HG02759 (cell line): ENCODE measurements around the gene HTR4.

Experiments used
- ATAC-seq: cut with Tn5 transposase; IDR thresholded peaks from one replicate; pipeline ENCODE4 v1.9.1; 2021; ENCODE audit warnings: mild to moderate bottlenecking, moderate library complexity; ENCODE audit not compliant: unreplicated experiment

HTR4 gene

DNA sequence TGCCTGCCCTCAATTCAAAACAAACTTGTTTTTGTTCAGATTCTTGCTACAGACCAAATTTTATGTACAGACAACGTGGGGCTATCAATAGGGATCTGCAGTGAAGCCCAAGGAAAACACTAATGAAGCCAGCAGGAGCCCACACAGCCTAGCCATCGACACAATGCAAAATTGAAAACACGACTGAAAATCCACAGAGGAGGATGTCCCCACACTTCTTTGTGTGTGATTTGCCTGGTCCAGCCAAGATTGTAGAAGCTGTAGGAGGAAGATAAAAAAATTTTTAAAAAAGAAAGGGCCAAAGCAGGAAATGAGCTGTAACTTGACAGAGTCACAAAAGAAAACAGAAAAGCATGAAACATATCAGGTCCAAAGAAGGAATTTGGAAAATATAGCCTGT is 34.8 kb downstream of the HTR4 start:
- ATAC-seq: no peak

GRCh38 chr5:148615644-148616275 is 38.6 kb downstream of the HTR4 start:
- ATAC-seq: no peak

DNA sequence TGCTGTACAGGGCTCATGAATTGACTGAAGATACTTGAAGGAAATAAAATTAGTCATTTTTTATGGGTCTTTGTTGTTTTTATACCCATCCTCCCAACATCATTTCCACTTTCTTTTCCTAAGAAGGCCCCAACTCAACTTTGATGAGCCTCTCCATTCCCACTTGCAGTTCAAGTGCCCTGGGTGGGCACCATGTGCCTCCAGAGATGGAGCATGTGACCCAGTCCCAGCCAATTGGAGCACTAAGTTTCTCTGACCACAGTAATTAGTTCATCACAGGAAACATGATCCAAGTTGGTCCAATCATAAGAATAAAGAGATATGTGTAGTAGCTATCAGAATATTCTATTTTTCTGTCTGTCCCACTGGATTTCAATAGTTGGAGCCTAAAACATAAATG is 46.9 kb downstream of the HTR4 start:
- ATAC-seq: no peak

- ATAC-seq: no peak
These were observed 48.0 kb downstream of the HTR4 start for GRCh38 chr5:148606296-148606695.

DNA sequence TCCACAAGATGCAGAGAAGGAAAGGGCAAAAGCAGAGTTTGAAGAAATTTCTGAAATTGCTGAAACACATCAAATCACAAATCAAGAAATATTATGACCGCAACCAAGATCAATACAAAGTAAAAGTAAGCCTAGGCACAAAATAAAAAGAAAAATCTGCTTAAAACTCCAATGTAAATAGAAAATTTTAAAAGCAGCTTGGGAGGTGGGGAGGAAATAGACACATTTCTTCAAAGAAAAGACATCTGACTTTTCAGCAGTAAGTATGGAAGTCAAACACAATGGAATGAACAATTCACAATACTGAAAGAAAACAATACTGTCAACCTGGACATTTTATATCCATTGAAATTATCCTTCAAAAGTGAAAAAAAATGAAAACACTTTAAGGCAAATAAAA is 55.1 kb downstream of the HTR4 start:
- ATAC-seq: no peak

DNA sequence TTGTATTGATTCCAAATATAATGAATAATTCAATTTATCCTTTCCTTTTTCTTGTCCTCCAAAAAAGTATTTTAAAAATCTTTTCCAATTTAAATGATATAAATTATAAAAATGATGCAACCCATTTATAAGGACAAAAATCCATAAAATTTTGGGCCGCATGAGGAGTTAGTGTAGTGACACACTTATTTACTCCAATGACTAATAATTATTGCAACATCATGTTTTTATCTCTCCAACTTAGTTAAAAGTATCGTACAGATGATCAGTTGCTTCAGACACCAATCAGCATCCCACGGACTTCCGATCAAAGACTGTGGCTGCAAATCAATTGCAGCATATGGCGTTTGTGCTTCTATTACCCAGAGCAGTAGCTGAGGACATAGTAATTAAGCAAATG is 58.6 kb downstream of the HTR4 start:
- no peak for ATAC-seq

GRCh38 chr5:148586796-148587195 is 67.5 kb downstream of the HTR4 start:
- no peak for ATAC-seq

GRCh38 chr5:148585988-148586387 is 68.3 kb downstream of the HTR4 start:
- no peak for ATAC-seq

GRCh38 chr5:148584103-148584502 is 70.2 kb downstream of the HTR4 start:
- no peak for ATAC-seq

- ATAC-seq: no peak
These were observed 70.8 kb downstream of the HTR4 start for GRCh38 chr5:148583421-148583965.

GRCh38 chr5:148574167-148574566 is 80.2 kb downstream of the HTR4 start:
- no peak for ATAC-seq

- ATAC-seq: no peak
These were observed 81.0 kb downstream of the HTR4 start for GRCh38 chr5:148573374-148573773.

- no peak for ATAC-seq
These were observed 84.4 kb downstream of the HTR4 start for GRCh38 chr5:148569948-148570347.

DNA sequence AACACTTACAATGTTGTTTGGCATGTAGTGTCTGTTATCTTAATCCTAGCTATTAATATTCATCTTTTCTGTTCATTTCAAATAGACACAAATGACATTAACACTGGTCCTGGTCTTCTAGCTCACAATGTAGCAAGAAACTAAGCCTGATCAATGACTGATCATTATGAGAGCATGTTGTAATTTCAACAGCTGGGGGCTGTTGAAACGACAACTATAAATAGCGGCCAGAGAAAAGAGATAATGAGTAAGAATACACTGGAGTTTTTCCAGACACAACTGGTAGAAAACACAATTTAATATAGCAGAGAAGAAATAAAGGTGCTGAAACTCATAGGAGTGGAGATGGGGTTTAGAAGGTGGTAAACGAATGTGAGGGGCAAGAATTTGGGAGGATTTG is 89.2 kb downstream of the HTR4 start:
- ATAC-seq: no peak

- no peak for ATAC-seq
These were observed 91.3 kb downstream of the HTR4 start for GRCh38 chr5:148563021-148563420.

- ATAC-seq: no peak
These were observed 92.5 kb downstream of the HTR4 start for GRCh38 chr5:148561801-148562311.

GRCh38 chr5:148559461-148559860 is 94.9 kb downstream of the HTR4 start:
- no peak for ATAC-seq

GRCh38 chr5:148558892-148559291 is 95.4 kb downstream of the HTR4 start:
- no peak for ATAC-seq

DNA sequence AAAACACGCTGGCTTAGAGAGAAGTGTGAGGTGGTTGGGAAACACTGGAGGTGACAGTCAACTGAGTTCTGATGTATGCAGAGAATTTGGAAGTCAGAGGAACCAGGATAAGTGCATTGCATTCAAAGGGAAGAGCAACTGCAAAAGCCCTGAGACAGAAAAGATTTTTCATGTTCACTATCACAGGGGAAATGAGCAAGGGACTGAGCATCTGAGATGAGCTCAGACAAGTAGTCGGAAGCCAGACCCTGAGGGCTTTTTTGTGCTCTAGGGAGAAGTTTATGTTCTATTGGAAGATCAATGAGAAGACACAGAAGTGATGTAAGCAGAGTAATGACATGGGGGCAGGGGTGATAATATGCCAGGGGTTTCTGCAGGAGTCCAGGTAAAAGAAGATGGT is 97.5 kb downstream of the HTR4 start:
- no peak for ATAC-seq

DNA sequence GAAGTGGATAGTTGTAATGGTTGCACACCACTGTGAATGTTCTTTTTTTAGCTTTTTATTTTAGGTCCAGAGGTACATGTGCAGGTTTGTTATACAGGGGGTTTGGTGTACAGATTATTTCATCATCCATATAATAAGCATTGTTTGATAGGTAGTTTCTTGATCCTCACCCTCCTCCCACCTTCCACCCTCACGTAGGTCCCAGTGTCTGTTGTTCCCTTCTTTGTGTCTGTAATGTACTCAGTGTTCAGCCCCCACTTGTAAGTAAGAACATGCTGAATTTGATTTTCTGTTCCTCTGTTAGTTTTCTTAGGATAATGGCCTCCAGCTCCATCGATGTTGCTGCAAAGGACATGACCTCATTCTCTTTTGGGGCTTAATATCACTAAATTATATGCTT is 99.7 kb downstream of the HTR4 start:
- no peak for ATAC-seq

DNA sequence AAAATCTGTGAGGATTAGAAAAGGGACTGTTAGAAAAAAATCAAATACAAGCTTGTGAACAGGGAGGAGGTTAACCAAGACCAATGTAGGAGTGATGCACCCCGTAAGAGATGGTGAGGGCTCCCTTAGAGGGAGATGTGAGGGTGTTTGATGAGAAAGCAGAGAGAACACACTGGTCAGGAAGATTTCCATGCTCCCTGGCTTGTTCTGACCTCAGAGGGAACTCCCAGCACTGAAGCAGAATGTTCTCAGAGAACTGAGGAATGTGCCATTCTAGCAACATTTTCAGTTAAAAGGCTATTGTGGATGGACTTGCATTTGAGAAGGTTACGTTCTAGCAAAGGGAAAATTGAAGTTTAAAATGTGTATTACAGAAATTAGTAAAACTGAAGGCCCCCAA is 110.6 kb downstream of the HTR4 start:
- ATAC-seq: no peak

DNA sequence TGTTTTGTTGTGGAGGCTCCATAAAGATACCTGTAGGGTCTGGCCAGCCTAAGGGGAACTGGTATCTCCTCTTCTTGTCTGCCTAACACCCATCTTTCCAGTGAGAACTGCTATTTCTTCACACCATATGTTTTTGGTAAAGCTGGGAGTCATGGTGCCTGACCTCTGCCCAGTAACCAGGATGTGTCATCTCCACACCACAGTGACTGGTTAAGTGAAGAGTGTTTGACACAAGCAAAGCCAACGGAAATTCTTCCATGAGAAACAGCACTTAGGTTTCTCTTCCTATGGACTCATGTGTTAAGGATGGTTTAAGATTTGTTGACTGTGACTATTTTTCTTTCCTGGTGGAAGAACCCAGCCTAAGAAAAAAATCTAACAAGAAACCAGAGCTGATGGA is 111.5 kb downstream of the HTR4 start:
- ATAC-seq: no peak
